HG02759 (cell line): ENCODE measurements around the gene MARK2.
"Not testable (repeated sequence)": the region's sequence is repeated elsewhere in the genome, so short reads cannot be mapped to it uniquely, and the experiment has no call there.

ENCODE experiments used
- ATAC-seq: cut with Tn5 transposase; IDR thresholded peaks from one replicate; pipeline ENCODE4 v1.9.1; 2021; ENCODE audit warnings: mild to moderate bottlenecking, moderate library complexity; ENCODE audit not compliant: unreplicated experiment

The MARK2 gene

DNA sequence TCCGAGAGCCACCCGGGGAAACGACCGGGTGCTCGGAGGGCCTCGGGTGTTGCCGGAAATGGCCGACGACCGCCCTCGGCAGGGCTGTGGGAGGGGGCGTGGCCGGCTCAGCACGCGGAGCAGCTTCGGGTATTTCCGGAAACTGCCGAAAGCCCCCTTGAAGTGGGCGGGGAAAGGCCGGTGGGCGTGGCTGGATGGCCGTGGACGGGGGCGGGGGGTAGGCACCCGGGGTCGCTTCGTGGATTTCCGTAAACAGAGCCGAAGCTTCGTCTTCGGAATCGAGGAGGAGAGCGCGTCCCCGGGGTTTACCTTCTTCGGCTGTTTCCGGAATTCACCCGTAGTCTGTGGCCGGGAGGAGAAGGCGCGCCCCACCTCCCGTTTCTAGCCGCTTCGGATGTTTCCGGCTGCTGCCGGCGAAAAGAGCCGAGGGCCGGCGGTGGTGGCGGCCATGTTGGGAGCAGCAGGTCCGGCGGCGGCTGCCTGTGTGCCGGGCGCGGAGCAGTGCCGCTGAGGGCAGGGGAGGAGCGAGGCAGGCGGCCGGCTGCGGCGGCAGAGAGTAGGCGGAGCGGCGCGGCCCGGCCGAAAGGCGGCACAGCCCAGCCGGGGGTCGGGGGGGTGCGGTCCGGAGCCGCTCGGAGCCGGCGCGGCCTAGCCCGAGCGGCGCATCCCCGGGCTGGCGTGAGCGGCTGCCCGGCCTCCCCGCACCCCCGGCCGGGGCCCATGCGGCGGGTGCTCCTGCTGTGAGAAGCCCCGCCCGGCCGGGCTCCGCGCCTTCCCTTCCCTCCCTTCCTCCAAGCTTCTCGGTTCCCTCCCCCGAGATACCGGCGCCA lies at the start of gene MARK2:
TSS of gene MARK2 (plus strand) at position 433 of the 830 bp plus-strand sequence. CDS start at position 830, 397 bp downstream.
- ATAC-seq, result peak; percentile 79

DNA sequence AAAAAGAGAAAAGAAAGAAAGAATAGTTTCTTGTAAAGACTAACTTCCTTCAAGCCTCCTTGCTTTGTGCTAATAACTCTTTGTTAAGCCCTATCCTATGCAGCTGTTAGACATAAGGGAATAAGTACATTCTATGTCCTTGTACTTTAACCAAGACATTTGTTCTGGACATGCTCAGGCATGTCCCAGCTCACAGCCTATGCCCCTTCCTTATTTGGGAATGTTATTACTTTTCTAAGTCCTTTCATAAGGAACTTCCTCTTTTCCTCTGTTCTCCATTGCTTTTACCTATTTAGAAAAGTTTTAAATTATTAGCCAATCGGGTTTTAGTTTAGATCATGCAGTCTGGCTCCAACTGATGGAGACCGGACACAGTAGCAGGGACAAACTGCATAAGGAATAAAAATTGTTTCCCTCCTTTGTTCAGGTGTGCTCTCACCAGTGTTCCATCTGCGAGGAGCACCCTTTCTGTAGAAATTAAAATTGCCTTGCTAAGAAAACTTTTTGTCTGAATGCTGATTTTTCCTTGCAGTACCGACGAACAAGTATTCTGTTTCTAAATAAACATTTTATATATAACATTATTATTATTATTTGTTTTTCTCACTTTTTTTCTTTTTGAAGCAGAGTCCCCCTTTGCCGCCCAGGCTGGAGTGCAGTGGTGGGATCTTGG lies 47.3 kb upstream of the MARK2 start:
- ATAC-seq, result no peak

DNA sequence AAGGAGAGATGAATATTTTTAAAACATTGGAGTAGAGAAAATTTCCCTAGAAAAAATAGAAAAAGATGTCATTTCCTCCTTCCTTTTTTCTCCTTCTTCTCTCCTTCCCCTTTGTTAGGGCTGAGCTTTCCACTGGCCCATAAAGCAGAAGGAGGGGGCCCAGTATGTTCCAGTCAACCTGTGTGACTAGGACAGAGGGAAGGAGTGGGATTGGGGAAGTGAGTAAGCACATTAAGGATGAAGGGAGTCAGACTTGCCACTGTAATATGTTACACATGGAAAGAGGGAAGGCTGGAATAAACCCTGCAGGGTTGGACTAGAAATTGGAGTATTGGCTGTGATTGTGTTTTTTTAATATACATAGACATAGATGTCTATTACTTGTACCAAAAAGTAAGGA lies 45.7 kb upstream of the MARK2 start:
- no peak for ATAC-seq

DNA sequence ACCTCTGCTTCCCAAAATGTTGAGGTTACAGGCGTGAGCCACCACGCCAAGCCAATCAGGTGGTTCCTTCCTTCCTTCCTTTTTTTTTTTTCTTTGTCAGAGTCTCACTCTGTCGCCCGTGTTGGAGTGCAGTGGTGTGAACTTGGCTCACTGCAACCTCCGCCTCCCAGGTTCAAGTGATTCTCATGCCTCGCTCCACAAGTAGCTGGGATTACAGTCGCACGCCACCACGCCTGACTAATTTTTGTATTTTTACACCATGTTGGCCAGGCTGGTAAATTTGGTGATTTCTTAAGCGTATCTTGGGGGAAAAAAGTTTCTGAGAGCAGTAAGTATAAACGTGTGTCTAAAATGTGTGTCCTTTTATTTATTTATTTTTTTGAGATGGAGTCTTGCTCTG lies 43.8 kb upstream of the MARK2 start:
- ATAC-seq, result no peak

DNA sequence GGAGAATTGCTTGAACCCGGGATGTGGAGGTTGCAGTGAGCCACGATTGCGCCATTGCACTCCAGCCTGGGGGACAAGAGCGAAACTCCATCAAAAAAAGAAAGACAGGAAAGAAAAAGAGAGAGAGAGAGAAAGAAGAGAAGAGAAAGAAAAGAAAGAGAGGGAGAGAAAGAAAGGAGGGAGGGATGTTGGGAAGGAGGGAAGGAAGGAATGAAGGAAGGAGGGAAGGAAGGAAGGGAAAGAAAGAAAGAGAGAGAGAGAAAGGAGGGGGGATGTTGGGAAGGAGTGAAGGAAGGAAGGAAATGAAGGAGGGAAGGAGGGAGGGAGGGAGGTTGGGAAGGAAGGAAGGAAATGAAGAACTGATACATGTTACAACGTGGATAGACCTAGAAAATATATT lies 38.0 kb upstream of the MARK2 start:
- no peak for ATAC-seq

DNA sequence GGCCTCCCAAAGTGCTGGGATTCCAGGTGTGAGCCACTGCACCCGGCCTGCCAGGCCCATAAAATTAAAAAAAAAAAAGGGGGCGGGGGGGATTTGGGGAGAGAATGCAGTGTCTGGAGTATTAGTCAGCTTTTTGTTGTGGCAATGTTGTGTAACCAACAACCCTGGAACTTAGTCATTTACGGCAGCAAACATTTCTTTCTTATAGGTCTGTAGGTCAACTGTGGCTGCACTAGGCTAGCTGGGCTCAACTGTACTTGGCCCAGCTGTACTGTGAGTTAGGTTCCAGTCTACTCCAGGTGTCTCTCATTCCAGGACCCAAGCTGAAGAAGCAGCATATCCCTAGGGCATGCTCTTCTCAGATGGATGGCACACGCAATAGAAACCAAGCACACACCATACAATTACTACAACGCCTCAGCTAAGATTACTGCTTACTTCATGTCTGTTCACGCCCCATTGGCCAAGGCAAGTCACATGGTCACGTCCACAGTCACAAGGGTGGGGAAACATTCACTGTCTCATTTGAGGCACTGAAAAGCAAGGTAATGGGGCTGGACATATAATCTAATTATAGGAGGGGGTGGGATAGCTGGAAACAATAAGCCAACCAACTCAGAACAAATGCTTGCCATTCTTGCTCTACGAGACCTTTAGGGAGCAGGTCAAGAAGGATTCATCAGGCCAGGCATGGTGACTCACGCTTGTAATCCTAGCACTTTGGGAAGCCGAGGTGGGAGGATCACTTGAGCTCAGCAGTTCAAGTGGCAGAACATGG lies 36.1 kb upstream of the MARK2 start:
- ATAC-seq, result no peak

DNA sequence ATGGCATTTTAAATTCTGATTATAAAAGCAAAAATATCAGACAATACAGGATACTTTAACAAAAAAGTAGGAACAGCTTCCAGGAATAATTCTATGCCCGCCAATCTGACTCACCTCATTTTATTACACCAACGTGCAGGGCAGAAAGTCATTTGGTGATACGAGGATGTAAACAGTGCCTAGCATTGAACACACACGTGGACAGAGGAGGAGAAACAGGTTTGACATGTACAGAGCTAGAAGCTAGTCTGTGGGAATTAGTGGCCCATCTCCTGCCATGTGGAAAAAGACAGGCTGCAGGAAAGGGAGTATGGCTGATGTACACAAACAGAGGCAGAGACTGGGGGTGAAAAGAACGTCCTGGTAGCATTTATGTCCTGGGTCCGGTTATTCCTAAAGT lies 34.7 kb upstream of the MARK2 start:
- ATAC-seq, result no peak

DNA sequence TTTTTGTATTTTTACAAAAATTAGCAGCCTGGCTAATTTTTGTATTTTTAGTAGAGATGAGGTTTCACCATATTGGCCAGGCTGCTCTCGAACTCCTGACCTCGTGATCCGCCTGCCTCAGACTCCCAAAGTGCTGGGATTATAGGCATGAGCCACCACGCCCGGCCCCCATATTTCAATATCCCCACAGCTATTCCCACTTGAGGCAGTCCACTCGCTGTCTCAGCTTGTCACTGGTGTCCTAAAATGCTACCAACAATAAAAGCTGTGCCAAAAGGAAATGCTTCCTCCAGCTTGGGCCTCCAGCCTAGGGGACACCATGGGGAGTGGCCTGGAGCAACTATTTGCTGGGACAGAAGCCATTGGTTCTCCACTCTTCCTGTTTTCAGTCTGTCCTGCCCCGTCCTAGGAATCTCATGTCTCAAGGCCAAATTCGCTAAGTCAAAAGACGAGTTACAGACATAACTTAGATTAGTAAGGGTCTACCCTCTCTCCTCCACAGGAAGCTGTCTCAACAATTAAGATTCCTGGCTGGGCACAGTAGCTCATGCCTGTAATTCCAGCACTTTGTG lies 33.0 kb upstream of the MARK2 start:
- ATAC-seq, result no peak

DNA sequence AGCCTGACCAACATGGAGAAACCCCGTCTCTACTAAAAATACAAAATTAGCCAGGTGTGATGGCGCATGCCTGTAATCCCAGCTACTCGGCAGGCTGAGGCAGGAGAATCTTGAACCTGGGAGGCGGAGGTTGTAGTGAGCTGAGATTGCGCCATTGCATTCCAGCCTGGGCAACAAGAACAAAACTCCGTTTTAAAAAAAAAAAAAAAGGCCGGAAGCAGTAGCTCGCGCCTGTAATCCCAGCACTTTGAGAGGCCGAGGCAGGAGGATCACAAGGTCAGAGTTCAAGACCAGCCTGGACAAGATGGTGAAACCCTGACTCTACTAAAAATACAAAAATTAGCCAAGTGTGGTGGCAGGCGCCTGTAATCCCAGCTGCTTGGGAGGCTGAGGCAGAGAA lies 28.5 kb upstream of the MARK2 start:
- ATAC-seq, result not testable (repeated sequence)

DNA sequence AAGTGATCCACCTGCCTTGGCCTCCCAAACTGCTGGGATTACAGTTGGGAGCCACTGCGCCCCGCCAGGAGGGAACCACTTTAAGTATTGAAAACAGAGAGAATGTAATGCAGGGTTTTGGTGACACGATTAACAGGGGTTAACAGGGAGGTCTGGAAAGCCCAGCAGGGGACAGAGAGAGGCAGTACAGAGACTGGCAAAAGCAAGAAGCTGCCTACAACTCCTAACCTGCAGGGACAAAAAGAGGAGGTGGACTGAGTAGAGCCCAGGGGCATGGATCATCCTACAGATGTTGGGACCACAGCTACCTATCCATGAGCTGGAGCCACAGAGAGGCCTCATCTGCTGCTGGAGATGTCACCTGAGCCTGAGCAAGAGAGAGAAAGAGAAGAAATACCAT lies 27.4 kb upstream of the MARK2 start:
- ATAC-seq, result no peak

DNA sequence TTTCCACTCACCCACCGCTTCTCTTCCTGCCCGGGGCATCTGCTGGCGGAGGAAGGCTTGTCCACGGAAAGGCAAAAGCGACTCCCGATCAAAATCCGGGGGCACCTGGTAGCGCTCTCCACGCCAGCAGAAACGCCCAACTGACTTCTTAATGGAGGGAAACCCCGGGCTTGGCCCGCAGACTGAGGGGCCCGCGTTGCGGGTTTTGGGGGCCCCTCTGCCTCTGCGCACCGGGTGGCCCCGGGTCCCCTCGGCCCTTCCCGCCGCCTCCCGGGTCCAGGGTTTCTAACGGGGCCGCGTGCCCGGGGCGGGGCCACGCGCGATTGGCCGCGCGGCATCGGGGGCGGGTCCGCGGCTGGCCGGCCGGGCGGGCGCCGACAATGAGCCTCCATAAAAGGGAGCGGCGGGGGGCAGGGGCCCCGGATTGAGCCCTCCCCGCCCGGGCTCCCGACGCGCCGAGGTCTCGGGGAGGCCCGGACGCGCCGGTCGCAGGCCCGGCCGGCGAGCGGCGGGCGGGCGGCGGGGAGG lies 25.8 kb upstream of the MARK2 start, which contains the start of gene SPINDOC:
TSS of gene SPINDOC (plus strand) at position 422 of the 528 bp plus-strand sequence. CDS start 231 bp downstream, outside the sequence.
- ATAC-seq, result peak; percentile 90

DNA sequence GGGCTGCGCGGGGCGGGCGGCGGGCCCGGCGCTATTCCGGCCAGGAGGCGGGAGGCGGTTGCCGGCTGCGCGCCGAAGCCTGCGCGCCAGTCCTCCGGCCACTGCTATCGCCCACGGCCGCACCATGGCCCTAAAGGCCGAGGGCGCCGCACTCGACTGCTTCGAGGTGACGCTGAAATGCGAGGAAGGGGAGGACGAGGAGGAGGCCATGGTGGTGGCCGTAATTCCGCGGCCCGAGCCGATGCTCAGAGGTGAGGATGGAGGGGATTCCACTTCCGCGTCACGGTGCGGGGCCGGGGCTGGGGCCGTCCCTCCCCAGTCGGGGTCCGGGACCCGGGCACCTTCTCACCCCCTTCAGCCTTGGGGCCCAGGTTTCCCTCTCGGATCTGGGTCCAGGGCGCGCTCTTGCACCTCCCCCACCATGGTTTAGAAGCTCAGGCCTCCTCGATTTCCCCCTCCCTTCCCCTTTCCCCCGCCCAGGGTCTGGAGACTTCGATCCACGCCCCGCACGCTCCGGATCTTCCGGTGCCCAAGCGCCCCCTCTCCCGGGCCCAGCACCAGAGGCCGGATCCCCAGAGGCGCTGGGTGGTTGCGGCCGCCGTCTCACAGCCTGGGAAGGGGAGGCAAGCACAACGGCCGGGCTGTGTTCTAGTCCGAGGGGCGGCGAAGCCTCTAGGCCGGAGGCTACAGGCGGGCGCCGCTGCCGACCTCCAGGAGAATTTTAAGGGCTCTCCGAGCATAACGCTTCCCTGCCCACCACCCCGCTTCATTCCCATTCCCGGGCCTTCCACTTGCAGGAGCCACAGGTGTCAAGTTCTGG lies 25.1 kb upstream of the MARK2 start:
- ATAC-seq, result peak; percentile 42

DNA sequence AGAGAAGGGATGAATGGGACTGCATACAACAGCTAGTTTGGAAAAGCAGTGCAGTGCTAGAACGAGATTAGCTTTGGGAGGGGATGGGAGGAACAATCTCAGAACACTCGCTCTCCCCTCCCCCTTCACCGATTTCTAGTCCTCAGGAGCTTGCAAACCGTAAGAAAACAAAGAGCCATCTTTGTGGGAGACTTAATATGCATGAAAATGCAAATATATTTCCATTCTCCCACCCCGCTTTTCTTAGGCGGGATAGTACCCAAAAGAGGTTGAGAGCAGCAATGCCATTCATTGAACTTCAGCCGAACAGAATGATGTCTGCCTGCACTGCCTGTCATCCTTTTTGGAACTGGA lies 24.6 kb upstream of the MARK2 start:
- ATAC-seq, result no peak

DNA sequence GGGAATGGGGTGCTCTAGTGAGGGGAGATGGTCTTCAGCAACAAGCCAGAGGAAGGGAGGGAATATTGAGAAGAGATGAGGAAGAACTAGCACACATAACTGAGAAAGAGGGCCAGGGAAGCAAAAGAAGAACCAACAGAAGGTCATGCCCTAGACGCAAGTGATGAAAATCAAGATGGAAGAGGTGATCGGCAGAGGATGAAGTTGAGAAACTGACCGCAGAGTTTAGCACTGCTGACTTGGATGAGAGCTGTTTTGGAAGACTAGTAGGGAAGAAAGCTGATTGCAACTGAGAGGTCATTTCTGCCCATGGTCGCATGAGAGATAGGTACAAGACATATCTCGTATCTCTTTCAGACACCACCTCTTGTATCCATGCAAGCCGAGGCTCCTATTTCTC lies 22.7 kb upstream of the MARK2 start:
- no peak for ATAC-seq

DNA sequence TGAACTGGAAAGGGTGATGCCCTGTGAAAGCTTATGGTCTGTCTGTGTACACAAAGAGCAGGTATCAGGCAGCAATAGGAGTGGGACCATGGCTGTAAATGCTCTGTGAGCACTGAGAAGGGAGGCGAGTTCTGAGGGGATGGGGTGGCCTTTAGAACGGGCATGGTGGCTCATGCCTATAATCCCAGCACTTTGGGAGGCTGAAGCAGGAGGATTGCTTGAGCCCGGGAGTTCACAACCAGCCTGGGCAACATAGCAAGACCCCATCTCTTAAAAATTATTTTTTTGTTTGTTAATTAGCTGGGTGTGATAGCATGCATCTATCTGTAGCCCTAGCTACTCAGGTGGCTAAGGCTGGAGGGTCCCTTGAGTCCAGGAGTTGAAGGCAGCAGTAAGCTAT lies 22.2 kb upstream of the MARK2 start:
- ATAC-seq, result no peak

DNA sequence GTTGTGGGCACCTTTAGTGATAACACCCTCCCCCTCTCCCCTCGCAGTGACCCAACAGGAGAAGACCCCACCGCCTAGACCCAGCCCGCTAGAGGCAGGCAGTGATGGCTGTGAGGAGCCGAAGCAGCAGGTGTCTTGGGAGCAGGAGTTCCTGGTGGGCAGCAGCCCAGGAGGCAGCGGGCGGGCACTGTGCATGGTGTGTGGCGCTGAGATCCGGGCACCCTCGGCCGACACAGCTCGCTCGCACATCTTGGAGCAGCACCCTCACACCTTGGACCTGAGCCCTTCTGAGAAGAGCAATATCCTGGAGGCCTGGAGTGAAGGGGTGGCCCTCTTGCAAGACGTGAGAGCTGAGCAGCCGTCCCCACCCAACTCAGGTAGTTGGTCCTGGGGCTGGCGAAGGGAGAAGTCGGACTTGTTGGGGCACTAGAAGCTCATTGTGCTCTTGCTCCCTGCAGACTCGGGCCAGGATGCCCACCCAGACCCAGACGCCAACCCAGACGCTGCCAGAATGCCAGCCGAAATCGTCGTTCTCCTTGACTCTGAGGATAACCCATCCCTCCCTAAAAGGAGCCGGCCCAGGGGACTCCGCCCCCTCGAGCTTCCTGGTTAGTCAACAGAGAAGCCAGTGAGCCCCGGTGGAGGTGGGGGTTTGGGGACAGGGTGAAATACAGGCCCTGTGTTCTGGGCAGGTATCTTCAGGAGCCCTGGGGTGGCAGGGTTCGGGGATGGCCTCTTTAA lies 21.0 kb upstream of the MARK2 start:
- ATAC-seq, result no peak

DNA sequence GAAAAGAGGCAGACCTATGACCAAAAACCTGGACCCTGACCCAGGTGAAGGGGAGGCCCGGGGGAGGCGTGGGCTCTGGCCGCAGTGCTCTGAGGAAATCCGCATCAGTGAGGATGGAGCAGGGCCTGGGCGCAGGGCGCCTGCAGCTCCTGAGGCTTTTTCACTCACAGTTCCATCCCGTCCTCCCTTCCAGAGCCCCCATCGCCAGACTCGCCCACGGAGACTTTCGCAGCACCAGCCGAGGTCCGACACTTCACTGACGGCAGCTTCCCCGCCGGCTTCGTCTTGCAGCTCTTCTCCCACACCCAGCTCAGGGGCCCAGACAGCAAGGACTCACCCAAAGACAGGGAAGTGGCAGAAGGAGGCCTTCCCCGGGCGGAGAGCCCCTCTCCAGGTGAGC lies 20.3 kb upstream of the MARK2 start:
- ATAC-seq, result no peak

DNA sequence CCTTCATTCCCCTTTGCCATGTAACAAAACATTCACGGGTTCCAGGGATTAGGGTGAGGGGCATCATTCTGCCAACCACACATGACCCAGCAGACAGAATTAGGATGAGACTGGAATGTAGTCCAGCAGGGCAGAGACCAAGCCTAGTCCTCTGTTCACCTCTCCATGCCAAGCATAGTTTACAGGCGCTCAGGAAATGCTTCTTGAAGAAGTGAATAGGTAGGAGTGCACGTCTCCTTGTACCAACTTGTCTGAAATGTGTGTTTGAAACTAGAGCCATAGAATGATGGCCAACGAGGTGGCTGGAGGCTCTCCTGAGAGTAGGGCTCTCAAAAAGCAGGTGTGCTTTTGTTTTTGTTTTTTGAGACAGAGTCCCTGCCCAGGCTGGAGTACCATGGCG lies 17.5 kb upstream of the MARK2 start:
- no peak for ATAC-seq

DNA sequence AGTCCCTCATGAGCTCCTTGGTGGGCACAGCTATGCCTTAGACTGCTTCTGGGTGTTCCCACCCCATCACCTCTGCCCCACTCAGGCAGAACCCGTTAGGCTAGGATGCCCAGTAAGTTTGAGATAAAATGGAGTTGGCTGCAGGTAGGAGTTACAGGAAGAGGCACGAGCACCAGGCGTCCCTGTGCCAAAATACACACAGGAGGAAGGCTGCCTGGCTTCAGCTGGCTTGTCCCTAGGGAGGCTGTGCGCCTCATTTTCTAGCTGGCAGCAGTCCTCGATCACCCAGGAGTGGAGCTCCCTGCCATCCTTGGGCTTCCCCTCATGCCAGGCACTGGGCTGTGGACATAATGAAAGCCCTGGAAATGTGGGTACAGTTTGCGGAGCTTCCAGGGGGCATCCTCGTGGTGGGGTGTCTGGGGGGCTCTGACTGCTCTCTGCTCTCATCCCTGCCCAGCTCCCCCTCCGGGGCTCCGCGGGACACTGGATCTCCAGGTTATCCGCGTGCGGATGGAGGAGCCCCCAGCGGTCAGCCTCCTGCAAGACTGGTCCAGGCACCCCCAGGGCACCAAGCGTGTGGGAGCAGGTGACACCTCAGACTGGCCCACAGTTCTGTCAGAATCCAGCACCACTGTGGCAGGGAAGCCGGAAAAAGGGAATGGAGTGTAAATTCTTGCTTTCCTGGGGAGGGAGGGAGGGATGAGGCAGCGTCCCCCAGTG lies 12.3 kb upstream of the MARK2 start:
- ATAC-seq, result no peak
